HEK293 (cell line): ENCODE measurements around the gene LARGE1.

ENCODE experiments used
- CTCF ChIP-seq: fragments of 450-650 bp; formaldehyde crosslinking; IDR thresholded peaks from 2 replicates; pipeline ENCODE4 v1.5.1; 2016; ENCODE audit warnings: missing biosample characterization, missing genetic modification characterization
- PRDM1 ChIP-seq: fragments of 450-650 bp; formaldehyde crosslinking; IDR thresholded peaks from 2 replicates; pipeline ENCODE4; 2016; ENCODE audit warnings: missing biosample characterization, missing genetic modification characterization
- REST ChIP-seq: fragments of 450-650 bp; formaldehyde crosslinking; IDR thresholded peaks from 2 replicates; pipeline ENCODE4 v1.5.1; 2016; ENCODE audit warnings: missing biosample characterization, missing genetic modification characterization
- YY1 ChIP-seq: fragments of 450-650 bp; formaldehyde crosslinking; IDR thresholded peaks from 2 replicates; pipeline ENCODE4 v1.5.1; 2018; ENCODE audit warnings: missing biosample characterization, missing genetic modification characterization
- ZBTB1 ChIP-seq: fragments of 450-650 bp; formaldehyde crosslinking; IDR thresholded peaks from 2 replicates; pipeline ENCODE4 v1.5.1; 2016; ENCODE audit warnings: missing biosample characterization, missing genetic modification characterization
- ZNF112 ChIP-seq: fragments of 450-650 bp; formaldehyde crosslinking; IDR thresholded peaks from 2 replicates; pipeline ENCODE4 v1.5.0; 2017; ENCODE audit warnings: missing biosample characterization, missing genetic modification characterization
- ZNF114 ChIP-seq: fragments of 450-650 bp; formaldehyde crosslinking; IDR thresholded peaks from 2 replicates; pipeline ENCODE4 v1.5.0; 2017; ENCODE audit warnings: missing biosample characterization, missing genetic modification characterization
- ZNF423 ChIP-seq: fragments of 450-650 bp; formaldehyde crosslinking; IDR thresholded peaks from 2 replicates; pipeline ENCODE4 v1.5.1; 2016; ENCODE audit warnings: missing biosample characterization, missing genetic modification characterization
- ZNF621 ChIP-seq: fragments of 450-650 bp; formaldehyde crosslinking; IDR thresholded peaks from 2 replicates; pipeline ENCODE4 v1.5.1; 2017; ENCODE audit warnings: missing biosample characterization, missing genetic modification characterization
- ZNF747 ChIP-seq: fragments of 450-650 bp; formaldehyde crosslinking; IDR thresholded peaks from 2 replicates; pipeline ENCODE4 v1.5.1; 2016; ENCODE audit warnings: missing biosample characterization, missing genetic modification characterization
- ZNF76 ChIP-seq: fragments of 450-650 bp; formaldehyde crosslinking; IDR thresholded peaks from 2 replicates; pipeline ENCODE4; 2016; ENCODE audit warnings: low read depth, missing biosample characterization, missing genetic modification characterization, borderline replicate concordance
- ZSCAN30 ChIP-seq: fragments of 450-650 bp; IDR thresholded peaks from 2 replicates; pipeline ENCODE4 v1.5.1; 2018; ENCODE audit warnings: missing biosample characterization, mild to moderate bottlenecking, missing genetic modification characterization, moderate library complexity
- TF ChIP-seq, protein P1 (sequence below): sonication (generic); formaldehyde crosslinking; IDR thresholded peaks from 2 replicates; pipeline ENCODE4 v1.8.1; 2022; ENCODE audit warnings: mild to moderate bottlenecking, moderate library complexity, missing genetic modification reagents
- TF ChIP-seq, protein P2 (sequence below): fragments of 450-650 bp; formaldehyde crosslinking; IDR thresholded peaks from 2 replicates; pipeline ENCODE4 v1.5.1; 2016; ENCODE audit warnings: missing biosample characterization, missing genetic modification characterization

DNA sequence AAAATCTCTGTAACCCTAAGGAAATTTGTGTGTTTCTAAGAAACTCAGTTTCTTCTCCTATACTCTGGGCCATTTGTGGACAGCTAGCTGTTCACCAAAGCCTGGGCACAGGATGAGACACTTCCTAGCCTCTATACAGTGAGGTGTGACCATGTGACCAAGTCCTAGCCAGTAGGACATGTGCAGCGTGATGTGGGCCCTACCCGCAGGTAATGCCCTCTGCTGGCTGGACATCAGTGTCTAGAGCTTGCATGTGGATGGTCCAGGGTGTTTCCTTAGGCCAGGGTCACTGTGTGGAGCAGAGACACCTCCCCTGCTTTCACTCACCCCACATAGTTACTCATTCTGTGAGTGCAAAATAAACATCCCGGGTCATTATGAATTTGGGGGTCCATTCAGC, 100.5 kb downstream of the LARGE1 start:
- no peak for TF ChIP-seq CTCF
- no peak for TF ChIP-seq ZNF76 (tag by site-specific recombination)
- no peak for TF ChIP-seq ZSCAN30
- TF ChIP-seq, protein P1, sequence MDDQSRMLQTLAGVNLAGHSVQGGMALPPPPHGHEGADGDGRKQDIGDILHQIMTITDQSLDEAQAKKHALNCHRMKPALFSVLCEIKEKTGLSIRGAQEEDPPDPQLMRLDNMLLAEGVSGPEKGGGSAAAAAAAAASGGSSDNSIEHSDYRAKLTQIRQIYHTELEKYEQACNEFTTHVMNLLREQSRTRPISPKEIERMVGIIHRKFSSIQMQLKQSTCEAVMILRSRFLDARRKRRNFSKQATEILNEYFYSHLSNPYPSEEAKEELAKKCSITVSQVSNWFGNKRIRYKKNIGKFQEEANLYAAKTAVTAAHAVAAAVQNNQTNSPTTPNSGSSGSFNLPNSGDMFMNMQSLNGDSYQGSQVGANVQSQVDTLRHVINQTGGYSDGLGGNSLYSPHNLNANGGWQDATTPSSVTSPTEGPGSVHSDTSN (CRISPR knock-in tag): no peak
- TF ChIP-seq ZNF423 (tag by site-specific recombination): no peak
- TF ChIP-seq REST (tag by site-specific recombination): no peak
- TF ChIP-seq ZNF747 (tag by site-specific recombination): no peak
- TF ChIP-seq ZBTB1 (tag by site-specific recombination): no peak
- TF ChIP-seq, protein P2, sequence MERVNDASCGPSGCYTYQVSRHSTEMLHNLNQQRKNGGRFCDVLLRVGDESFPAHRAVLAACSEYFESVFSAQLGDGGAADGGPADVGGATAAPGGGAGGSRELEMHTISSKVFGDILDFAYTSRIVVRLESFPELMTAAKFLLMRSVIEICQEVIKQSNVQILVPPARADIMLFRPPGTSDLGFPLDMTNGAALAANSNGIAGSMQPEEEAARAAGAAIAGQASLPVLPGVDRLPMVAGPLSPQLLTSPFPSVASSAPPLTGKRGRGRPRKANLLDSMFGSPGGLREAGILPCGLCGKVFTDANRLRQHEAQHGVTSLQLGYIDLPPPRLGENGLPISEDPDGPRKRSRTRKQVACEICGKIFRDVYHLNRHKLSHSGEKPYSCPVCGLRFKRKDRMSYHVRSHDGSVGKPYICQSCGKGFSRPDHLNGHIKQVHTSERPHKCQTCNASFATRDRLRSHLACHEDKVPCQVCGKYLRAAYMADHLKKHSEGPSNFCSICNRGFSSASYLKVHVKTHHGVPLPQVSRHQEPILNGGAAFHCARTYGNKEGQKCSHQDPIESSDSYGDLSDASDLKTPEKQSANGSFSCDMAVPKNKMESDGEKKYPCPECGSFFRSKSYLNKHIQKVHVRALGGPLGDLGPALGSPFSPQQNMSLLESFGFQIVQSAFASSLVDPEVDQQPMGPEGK: no peak
- no peak for TF ChIP-seq ZNF112
- no peak for TF ChIP-seq PRDM1 (tag by site-specific recombination)
- TF ChIP-seq YY1 (tag by site-specific recombination): no peak
- no peak for TF ChIP-seq ZNF621 (tag by site-specific recombination)
- TF ChIP-seq ZNF114: no peak
